ENCODE results near the gene KAZN. TPM values are rescaled to one million over a fixed set of nuclear protein-coding genes. Genes with fewer than 3 reads are reported as not detected.

KAZN gene
- total RNA-seq, 1 donor from 2014 or later: 9.4 TPM

GRCh38 chr1:14696761-14697160, 98.3 kb downstream of the KAZN start:
- H3K9me3 Mint-ChIP-seq (ENCODE audit: unreplicated experiment): peaks cover 2% of the 10 kb centered on the region
- Histone ChIP-seq H3K4me3 (ENCODE audit: insufficient read depth, low read depth, low read length) (no peak overlapping the region), H3K4me1 (ENCODE audit: insufficient read depth, low read length) (no peaks in the 10 kb centered on the region), H3K9ac (ENCODE audit: low read length) (no peak overlapping the region), H3K27me3 (ENCODE audit: insufficient read depth, low read length) (peaks cover 5% of the 10 kb centered on the region), H3K36me3 (ENCODE audit: insufficient read depth, low read length) (no peaks in the 10 kb centered on the region), H3K9me3 (ENCODE audit: insufficient read depth, low read depth, low read length) (no peaks in the 10 kb centered on the region), H3K79me2 (ENCODE audit: insufficient read depth, low read length) (no peaks in the 10 kb centered on the region), H3K4me2 (ENCODE audit: low read length) (no peak overlapping the region), H3K27ac (ENCODE audit: low read depth, low read length) (no peak overlapping the region), H4K20me1 (ENCODE audit: insufficient read depth, low read length) (no peaks in the 10 kb centered on the region), H2AFZ (ENCODE audit: low read depth, low read length) (no peak overlapping the region)
- no peak for DNase-seq (ENCODE audit: low read depth)
- no peak for FAIRE-seq
- H3K36me3 Mint-ChIP-seq (ENCODE audit: low read depth, unreplicated experiment): no peaks in the 10 kb centered on the region
- H3K27ac Mint-ChIP-seq (ENCODE audit: unreplicated experiment): no peak overlapping the region
- peaks cover 5% of the 10 kb centered on the region for H3K4me1 Mint-ChIP-seq (ENCODE audit: low read depth, unreplicated experiment)
- H3K4me3 Mint-ChIP-seq (ENCODE audit: unreplicated experiment): no peak overlapping the region
- H3K27me3 Mint-ChIP-seq (ENCODE audit: low read depth, unreplicated experiment): peaks cover 25% of the 10 kb centered on the region
- TF ChIP-seq EZH2 (IDR thresholded peaks at IDR 0.05; ENCODE audit: insufficient read depth, low read length) (no peak), CTCF (IDR thresholded peaks at IDR 0.05; ENCODE audit: insufficient read depth, low read depth, low read length) (no peak)

- H3K4me1 Mint-ChIP-seq (ENCODE audit: low read depth, unreplicated experiment): peaks cover 5% of the 10 kb centered on the region
- no peak overlapping the region for H3K4me3 Mint-ChIP-seq (ENCODE audit: unreplicated experiment)
- Histone ChIP-seq H4K20me1 (ENCODE audit: insufficient read depth, low read length) (no peaks in the 10 kb centered on the region), H3K9me3 (ENCODE audit: insufficient read depth, low read depth, low read length) (no peaks in the 10 kb centered on the region), H3K79me2 (ENCODE audit: insufficient read depth, low read length) (no peaks in the 10 kb centered on the region), H2AFZ (ENCODE audit: low read depth, low read length) (no peak overlapping the region), H3K27ac (ENCODE audit: low read depth, low read length) (no peak overlapping the region), H3K36me3 (ENCODE audit: insufficient read depth, low read length) (no peaks in the 10 kb centered on the region), H3K4me2 (ENCODE audit: low read length) (no peak overlapping the region), H3K9ac (ENCODE audit: low read length) (no peak overlapping the region), H3K4me3 (ENCODE audit: insufficient read depth, low read depth, low read length) (no peak overlapping the region), H3K4me1 (ENCODE audit: insufficient read depth, low read length) (no peaks in the 10 kb centered on the region), H3K27me3 (ENCODE audit: insufficient read depth, low read length) (peaks cover 3% of the 10 kb centered on the region)
- no peaks in the 10 kb centered on the region for H3K36me3 Mint-ChIP-seq (ENCODE audit: low read depth, unreplicated experiment)
- peaks cover 2% of the 10 kb centered on the region for H3K9me3 Mint-ChIP-seq (ENCODE audit: unreplicated experiment)
- TF ChIP-seq EZH2 (IDR thresholded peaks at IDR 0.05; ENCODE audit: insufficient read depth, low read length): no peak
- TF ChIP-seq CTCF (IDR thresholded peaks at IDR 0.05; ENCODE audit: insufficient read depth, low read depth, low read length): no peak
- no peak for FAIRE-seq
- peaks cover 25% of the 10 kb centered on the region for H3K27me3 Mint-ChIP-seq (ENCODE audit: low read depth, unreplicated experiment)
- H3K27ac Mint-ChIP-seq (ENCODE audit: unreplicated experiment): no peak overlapping the region
- no peak for DNase-seq (ENCODE audit: low read depth)
These were observed 98.9 kb downstream of the KAZN start for GRCh38 chr1:14697353-14697752.

- Mint-ChIP-seq H3K27me3 (ENCODE audit: low read depth, unreplicated experiment) (peaks cover 23% of the 10 kb centered on the region), H3K4me1 (ENCODE audit: low read depth, unreplicated experiment) (peaks cover 5% of the 10 kb centered on the region), H3K4me3 (ENCODE audit: unreplicated experiment) (no peak overlapping the region), H3K27ac (ENCODE audit: unreplicated experiment) (no peak overlapping the region), H3K36me3 (ENCODE audit: low read depth, unreplicated experiment) (no peaks in the 10 kb centered on the region), H3K9me3 (ENCODE audit: unreplicated experiment) (no peaks in the 10 kb centered on the region)
- Histone ChIP-seq H3K9me3 (ENCODE audit: insufficient read depth, low read depth, low read length) (no peaks in the 10 kb centered on the region), H3K79me2 (ENCODE audit: insufficient read depth, low read length) (no peaks in the 10 kb centered on the region), H4K20me1 (ENCODE audit: insufficient read depth, low read length) (no peaks in the 10 kb centered on the region), H3K27me3 (ENCODE audit: insufficient read depth, low read length) (peaks cover 2% of the 10 kb centered on the region), H3K36me3 (ENCODE audit: insufficient read depth, low read length) (no peaks in the 10 kb centered on the region), H3K4me2 (ENCODE audit: low read length) (no peak overlapping the region), H2AFZ (ENCODE audit: low read depth, low read length) (no peak overlapping the region), H3K27ac (ENCODE audit: low read depth, low read length) (no peak overlapping the region), H3K4me1 (ENCODE audit: insufficient read depth, low read length) (no peaks in the 10 kb centered on the region), H3K4me3 (ENCODE audit: insufficient read depth, low read depth, low read length) (no peak overlapping the region), H3K9ac (ENCODE audit: low read length) (no peak overlapping the region)
- TF ChIP-seq CTCF (IDR thresholded peaks at IDR 0.05; ENCODE audit: insufficient read depth, low read depth, low read length) (no peak), EZH2 (IDR thresholded peaks at IDR 0.05; ENCODE audit: insufficient read depth, low read length) (no peak)
- DNase-seq (ENCODE audit: low read depth) (no peak), FAIRE-seq (no peak)
These were observed 99.8 kb downstream of the KAZN start for GRCh38 chr1:14698314-14698713.
